ENCODE results near the gene ZNF20.
"Not testable (repeated sequence)": the region's sequence is repeated elsewhere in the genome, so short reads cannot be mapped to it uniquely, and the experiment has no call there.

Gene ZNF20

GRCh38 chr19:12093777-12094176 lies 46.4 kb downstream of the ZNF20 start:
- TF ChIP-seq ZNF274 (IDR thresholded peaks at IDR 0.05; ENCODE audit: low read depth, low read length): no peak
- no peak overlapping the region for H3K4me3 ChIP-seq (ENCODE audit: low read length)

GRCh38 chr19:12092956-12093355 lies 47.2 kb downstream of the ZNF20 start:
- TF ChIP-seq ZNF274 (IDR thresholded peaks at IDR 0.05; ENCODE audit: low read depth, low read length): no peak
- H3K4me3 ChIP-seq (ENCODE audit: low read length): peak overlapping the region; percentile 75

- TF ChIP-seq ZNF274 (IDR thresholded peaks at IDR 0.05; ENCODE audit: low read depth, low read length): no peak
- H3K4me3 ChIP-seq (ENCODE audit: low read length): peak overlapping the region; percentile 75
Observed at GRCh38 chr19:12092065-12092867, 47.9 kb downstream of the ZNF20 start.

- H3K4me3 ChIP-seq (ENCODE audit: low read length): no peak overlapping the region
- no peak for TF ChIP-seq ZNF274 (IDR thresholded peaks at IDR 0.05; ENCODE audit: low read depth, low read length)
Observed at GRCh38 chr19:12090807-12091206, 49.3 kb downstream of the ZNF20 start.

- no peak for TF ChIP-seq ZNF274 (IDR thresholded peaks at IDR 0.05; ENCODE audit: low read depth, low read length)
Observed at GRCh38 chr19:12085074-12085818, 54.9 kb downstream of the ZNF20 start.

GRCh38 chr19:12083336-12083735 lies 56.8 kb downstream of the ZNF20 start:
- not testable (repeated sequence) for H3K4me3 ChIP-seq (ENCODE audit: low read length)

More at GRCh38 chr19:12085074-12085818, 54.9 kb downstream of the ZNF20 start:
- H3K4me3 ChIP-seq (ENCODE audit: low read length): no peak overlapping the region

Measured in GM08714 (cell line).